Measurements from ENCODE around the gene SLC13A4. TPM values are rescaled to one million over a fixed set of nuclear protein-coding genes. Genes with fewer than 3 reads are reported as not detected.

Gene SLC13A4
- total and polyA plus RNA-seq, 2 of the 13 experiments (the other 11 are each of a cell fraction or from before 2014, with no cell fraction given): 0.04 TPM; not detected in 1

- POLR2A ChIA-PET: no interaction called here
- Histone ChIP-seq H3K4me1 (ENCODE audit: insufficient read depth, low read length) (no peaks in the 10 kb centered on the region), H4K20me1 (ENCODE audit: insufficient read depth, low read length) (no peaks in the 10 kb centered on the region), H3K79me2 (ENCODE audit: insufficient read depth, low read length) (no peaks in the 10 kb centered on the region), H3K36me3 (replicated peaks in 1 of 2; ENCODE audit: control insufficient read depth in 1 of 2, insufficient read depth in 2 of 2, low read length in 2 of 2) (peaks cover 0 to under 1% of the 10 kb centered on the region in 2 experiments; a peak in 1 of 5 replicates), H2AFZ (ENCODE audit: low read length) (no peak overlapping the region), H3K4me2 (ENCODE audit: low read depth, low read length) (no peak overlapping the region), H3K27me3 (ENCODE audit: control insufficient read depth in 1 of 2, insufficient read depth in 2 of 2, low read length in 2 of 2) (no peaks in the 10 kb centered on the region), H3K4me3 (replicated peaks in 1 of 3; ENCODE audit: insufficient read depth in 1 of 3, low read depth in 2 of 3, low read length in 3 of 3) (no peak overlapping the region), H3K27ac (ENCODE audit: extremely low read length, insufficient read depth, low read length) (no peak overlapping the region), H3K9me3 (ENCODE audit: low read length) (no peaks in the 10 kb centered on the region), H3K9ac (ENCODE audit: insufficient read depth, low read depth, low read length) (no peak overlapping the region)
- in situ Hi-C loops (cut with HindIII; ENCODE audit: extremely low pct_ligation_motif_present, low pct_unique_long_range_greater_than_20kb): no loop called here
- intact Hi-C loops (cut with micrococcal nuclease; ENCODE audit: unreplicated experiment): no loop called here
- CTCF ChIA-PET (ENCODE audit: low intra/inter-chr PET ratio, low total read pairs): no interaction called here
- BruUV-seq (replicated peaks): no TSS peak
- FAIRE-seq (no peak), ATAC-seq (no peak), DNase-seq (ENCODE audit: low spot score) (no peak)
- 76% methylated on average over 3 of the region's 3 CpGs for WGBS (ENCODE audit: low lambda C conversion rate)
- TF ChIP-seq ZNF124 (CRISPR knock-in tag; IDR thresholded peaks at IDR 0.05): no peak
- TF ChIP-seq CREM (IDR thresholded peaks at IDR 0.05): no peak
- no peak for TF ChIP-seq CREM (CRISPR knock-in tag; IDR thresholded peaks at IDR 0.05)
- no peak for TF ChIP-seq ZNF326 (CRISPR knock-in tag; IDR thresholded peaks at IDR 0.05; ENCODE audit: borderline replicate concordance)
- no peak for TF ChIP-seq ZBTB7A (CRISPR knock-in tag; IDR thresholded peaks at IDR 0.05)
- no peak for TF ChIP-seq NFKB2 (CRISPR knock-in tag; IDR thresholded peaks at IDR 0.05; ENCODE audit: borderline replicate concordance)
- no peak for TF ChIP-seq HINFP (CRISPR knock-in tag; IDR thresholded peaks at IDR 0.05; ENCODE audit: low read depth)
- no peak for TF ChIP-seq ZBED4 (CRISPR knock-in tag; IDR thresholded peaks at IDR 0.05; ENCODE audit: borderline replicate concordance)
- TF ChIP-seq, protein P1, sequence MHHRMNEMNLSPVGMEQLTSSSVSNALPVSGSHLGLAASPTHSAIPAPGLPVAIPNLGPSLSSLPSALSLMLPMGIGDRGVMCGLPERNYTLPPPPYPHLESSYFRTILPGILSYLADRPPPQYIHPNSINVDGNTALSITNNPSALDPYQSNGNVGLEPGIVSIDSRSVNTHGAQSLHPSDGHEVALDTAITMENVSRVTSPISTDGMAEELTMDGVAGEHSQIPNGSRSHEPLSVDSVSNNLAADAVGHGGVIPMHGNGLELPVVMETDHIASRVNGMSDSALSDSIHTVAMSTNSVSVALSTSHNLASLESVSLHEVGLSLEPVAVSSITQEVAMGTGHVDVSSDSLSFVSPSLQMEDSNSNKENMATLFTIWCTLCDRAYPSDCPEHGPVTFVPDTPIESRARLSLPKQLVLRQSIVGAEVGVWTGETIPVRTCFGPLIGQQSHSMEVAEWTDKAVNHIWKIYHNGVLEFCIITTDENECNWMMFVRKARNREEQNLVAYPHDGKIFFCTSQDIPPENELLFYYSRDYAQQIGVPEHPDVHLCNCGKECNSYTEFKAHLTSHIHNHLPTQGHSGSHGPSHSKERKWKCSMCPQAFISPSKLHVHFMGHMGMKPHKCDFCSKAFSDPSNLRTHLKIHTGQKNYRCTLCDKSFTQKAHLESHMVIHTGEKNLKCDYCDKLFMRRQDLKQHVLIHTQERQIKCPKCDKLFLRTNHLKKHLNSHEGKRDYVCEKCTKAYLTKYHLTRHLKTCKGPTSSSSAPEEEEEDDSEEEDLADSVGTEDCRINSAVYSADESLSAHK (CRISPR knock-in tag; IDR thresholded peaks at IDR 0.05; ENCODE audit: borderline replicate concordance): no peak
- no peak for TF ChIP-seq ZNF724P (CRISPR knock-in tag; IDR thresholded peaks at IDR 0.05; ENCODE audit: borderline replicate concordance)
- TF ChIP-seq ZNF17 (CRISPR knock-in tag; IDR thresholded peaks at IDR 0.05): no peak
- no peak for TF ChIP-seq HNRNPK (IDR thresholded peaks at IDR 0.05; ENCODE audit: low read depth, low read length, poor library complexity, severe bottlenecking)
Measured at GRCh38 chr7:135684136-135684535, 43.9 kb downstream of the SLC13A4 start.

Measured in HepG2 (cell line).